GM18873 (cell line): ENCODE data around the gene CFAP221.

Experiments
- ATAC-seq: cut with Tn5 transposase; IDR thresholded peaks from one replicate; pipeline ENCODE4 v1.9.1; 2021; ENCODE audit warnings: mild to moderate bottlenecking, moderate library complexity, moderate number of reproducible peaks; ENCODE audit not compliant: unreplicated experiment, low FRiP score

Gene CFAP221

DNA sequence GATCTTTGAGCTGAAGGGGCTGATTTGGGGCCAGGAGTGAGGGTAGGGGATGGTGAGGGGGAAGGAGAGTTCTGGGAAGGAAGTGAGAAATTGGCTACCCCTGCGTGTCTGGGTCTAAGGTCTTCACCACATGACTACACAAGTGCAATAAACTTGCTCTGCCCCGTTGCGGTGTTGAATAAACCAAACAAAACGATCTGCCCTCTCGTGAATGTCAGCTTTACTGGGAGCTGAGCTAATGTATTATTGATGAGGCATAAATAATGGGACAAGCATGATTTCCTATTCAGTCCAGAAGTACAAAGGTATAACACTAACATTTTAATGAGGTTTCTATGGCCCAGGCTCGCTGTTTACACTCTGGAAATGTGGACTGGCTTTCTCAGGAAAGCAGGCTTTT, 8.0 kb upstream of the CFAP221 start:
- no peak for ATAC-seq

DNA sequence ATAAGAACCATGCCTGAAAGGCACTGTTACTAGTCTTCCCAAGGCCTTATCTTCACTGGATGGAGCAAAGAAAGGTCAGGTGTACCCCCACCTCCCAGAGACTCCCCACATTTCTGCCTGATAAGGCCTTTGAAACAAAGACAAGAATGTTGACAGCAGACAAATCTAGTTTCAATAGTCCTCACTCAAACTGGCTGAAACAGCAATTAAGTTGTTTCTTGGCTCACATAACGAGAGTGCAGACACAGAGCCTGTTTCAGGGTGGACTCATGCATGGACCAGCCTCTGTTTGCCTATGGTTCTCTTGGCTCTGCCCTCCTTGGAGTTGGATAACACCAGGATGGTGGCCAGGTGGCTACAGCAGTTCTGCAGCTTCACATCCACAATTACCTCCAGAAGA, 7.5 kb upstream of the CFAP221 start:
- ATAC-seq = no peak

DNA sequence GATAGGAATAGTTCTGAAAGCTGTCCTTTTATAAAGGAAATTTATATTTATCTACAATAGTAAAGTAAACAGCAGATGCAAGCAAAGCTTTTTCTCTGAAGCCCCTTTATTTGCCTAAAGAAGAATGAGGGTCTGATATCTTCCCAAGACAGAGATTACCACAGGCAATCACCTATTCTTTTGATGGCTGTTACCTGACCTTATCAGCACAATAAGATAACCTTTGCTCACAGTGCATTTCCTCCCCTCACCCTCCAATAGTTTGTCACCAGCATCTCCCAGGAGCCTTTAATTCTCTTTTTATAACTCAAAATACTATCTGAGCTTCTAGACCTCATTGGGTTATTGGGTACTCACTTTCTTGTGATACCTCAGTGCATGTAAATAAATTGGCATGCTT, 6.5 kb upstream of the CFAP221 start:
- no peak for ATAC-seq

DNA sequence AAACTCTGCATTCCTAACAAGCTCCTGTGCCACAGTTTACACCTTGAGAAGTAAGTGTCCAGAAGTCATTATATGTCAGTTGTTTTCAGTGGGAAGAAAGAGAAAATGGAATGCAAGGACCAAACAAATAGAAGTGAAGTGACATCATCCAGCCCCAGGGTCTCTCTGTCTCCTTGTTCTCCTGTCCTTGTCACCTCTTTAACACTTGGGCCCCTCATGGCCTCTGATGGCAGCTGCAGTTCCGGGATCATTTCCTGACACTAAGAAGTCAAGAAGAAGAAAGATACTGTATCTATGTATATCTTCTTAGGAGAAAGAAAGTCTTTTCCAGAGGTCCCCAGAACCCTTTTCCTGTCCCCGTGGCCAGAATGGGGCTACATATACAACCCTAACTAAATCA, 2.8 kb upstream of the CFAP221 start:
- ATAC-seq = no peak

DNA sequence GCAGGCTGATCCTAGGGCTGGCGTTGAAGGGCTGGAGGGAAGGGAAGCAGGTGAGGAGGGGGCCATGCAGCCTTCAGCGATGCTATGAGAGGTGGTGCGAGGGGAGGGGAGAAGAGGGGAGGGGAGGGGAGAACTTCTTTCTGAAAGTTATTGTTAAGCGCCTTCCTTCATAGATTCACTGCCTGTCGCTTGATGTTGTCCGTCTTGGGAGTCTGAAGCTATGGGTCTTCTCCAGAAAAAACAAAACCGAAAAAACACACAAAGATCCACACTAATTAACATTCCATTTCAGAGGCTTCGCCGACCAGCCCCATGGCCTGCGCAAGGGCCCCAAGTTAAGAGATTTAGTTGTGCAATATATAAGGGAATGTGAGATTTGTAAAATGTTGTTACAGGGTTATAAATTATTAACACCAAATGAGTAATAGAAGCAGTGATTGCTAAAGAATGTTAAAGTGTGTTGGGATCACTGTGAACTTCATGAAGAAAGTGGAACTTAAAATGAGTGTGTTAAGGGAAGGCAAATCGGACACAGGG, 758 bp downstream of the CFAP221 start:
- no peak for ATAC-seq

DNA sequence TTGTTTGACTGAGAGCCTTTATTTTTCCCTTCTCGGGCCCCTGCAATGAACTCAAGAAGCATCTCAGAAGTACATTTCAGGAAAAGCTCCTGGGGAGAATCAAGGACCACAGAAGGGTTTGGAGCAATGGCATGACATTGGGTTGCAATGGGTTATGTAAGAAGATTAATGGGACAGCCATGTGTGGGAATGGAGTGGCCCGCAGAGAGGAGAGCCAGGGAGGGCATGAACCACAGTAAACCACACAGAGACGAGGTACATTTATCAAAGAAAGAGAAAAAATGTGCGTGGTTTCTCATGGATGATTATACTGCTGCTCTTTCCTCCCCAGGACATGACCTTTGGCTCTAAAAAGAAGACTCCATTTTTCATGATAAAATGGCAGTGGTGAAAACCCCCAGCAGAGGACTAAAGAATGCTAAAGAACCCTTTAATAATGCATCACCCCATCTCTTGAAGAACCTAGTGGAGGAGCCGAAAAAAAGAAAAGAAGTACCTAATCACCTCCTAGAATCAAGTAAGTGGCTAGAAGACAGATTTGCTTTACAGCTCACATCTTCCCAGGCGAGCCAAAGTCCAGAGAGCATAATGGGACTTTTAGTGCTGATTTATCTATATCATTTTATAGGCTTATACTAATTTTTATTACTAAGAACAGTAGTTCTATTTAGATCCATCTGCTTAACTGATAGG, 1.7 kb downstream of the CFAP221 start:
- ATAC-seq = no peak

DNA sequence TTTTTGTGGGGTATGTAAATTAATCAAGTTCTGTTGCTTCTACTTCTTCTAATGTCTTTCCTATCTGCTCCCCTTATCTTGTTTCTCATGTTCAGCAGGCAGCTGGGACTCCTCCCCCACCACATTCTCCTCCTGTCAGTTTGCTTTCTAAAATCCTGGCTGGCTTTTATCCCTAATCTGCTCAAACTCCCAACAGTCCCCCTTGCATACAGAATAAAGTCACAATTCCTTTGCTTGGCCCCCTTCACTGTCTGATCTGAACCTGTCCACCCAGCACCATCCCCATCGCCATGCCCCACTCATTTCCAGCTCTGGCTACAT, 2.2 kb downstream of the CFAP221 start:
- ATAC-seq = no peak

DNA sequence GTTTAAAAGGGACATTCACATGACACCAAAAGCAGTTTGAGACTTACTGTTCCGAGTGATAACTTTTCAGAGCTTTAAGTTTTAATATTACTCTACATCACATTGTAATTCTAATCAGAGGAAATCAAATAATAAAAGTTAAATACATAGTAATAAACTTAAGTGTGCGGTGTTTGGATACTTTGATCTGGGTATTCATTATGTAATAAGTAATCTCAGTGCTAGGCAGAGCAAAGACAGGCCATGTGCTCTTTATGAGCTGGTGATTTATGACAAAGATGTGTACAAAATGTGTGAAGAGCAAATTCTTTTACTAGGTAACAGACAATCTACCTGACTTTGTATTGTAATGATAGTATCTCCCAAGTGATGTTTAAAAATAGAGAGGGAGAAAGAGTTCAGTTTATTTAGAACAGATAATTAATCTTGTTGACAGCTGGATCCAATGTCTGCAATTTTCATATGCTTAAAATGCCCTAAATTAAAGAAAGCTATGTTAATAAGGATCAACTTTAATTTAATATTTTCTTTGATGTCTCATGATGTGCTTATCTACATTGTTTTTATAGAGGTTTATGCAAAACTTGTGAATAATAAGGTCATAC, 4.4 kb downstream of the CFAP221 start:
- no peak for ATAC-seq

DNA sequence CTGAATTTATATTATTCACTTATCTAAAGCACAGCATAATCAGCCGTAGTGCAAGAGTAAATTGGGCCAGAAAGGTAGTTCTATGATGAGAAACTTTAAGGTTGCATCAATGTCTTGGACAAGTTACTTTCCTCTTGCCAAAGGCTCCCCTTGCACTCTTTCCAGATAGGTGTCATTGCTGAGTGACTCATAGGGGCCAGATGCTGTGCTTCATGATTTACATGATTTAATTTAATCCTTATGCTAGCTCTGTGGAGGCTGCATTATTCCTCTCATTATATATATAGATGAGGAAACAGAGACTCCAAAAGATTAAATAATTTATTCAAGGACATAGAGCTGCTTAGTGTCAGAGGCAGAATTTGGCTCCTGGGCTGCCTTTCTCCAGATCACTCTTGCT, 5.0 kb downstream of the CFAP221 start:
- ATAC-seq = no peak

DNA sequence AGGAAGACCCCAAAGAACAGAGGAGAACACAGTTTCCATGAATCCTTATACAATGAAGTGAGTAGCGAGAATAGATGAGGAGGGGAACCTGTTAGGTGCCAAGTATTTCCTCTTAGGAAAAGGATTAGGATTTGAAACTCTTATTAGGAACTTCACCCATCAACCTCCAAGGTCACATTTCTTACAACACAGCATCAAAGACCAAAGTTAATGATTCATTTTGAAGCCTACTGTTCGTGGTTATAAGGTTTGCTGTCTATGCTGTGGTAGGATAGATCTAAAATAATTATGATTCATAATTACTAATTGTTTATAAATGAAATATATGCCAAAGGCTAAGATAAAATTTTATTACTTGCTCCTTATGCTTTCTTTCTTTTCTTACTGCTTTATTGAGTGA, 6.1 kb downstream of the CFAP221 start:
- no peak for ATAC-seq

DNA sequence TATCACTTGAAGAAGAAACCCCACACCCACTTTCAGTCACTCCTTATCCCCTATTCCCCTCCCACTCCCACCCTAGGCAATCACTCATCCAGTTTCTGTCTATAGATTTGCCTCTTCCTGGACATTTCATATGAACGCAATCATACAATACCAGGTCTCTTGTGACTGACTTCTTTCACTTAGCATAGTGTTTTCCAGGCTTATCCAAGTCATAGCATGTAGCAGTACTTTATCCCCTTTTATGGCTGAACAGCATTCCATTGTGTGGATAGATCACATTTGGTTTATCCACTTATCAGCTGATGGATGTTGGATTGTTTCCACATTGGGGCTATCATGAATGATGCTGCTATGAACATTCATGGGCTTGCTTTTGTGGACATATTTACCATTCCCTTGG, 6.6 kb downstream of the CFAP221 start:
- no peak for ATAC-seq

DNA sequence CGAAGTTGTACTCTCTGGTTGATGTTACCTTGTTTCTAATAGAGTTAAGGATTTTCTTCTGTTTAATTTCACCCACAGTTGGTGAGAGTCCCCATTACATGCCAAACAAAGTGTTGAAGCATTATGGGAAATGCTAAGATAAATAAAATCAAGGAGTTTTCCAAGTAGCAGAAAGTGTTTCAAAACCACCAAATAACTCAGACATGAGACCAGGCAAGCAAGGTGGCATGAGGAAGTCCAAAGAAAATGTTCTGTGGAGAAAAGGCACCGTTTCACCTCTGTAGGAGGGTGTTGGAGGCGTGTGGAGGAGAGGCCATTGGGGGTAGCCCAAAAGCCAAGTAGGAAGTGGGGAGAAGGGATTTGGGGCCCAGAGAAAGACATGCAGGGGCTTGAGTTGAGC, 8.7 kb downstream of the CFAP221 start:
- no peak for ATAC-seq

DNA sequence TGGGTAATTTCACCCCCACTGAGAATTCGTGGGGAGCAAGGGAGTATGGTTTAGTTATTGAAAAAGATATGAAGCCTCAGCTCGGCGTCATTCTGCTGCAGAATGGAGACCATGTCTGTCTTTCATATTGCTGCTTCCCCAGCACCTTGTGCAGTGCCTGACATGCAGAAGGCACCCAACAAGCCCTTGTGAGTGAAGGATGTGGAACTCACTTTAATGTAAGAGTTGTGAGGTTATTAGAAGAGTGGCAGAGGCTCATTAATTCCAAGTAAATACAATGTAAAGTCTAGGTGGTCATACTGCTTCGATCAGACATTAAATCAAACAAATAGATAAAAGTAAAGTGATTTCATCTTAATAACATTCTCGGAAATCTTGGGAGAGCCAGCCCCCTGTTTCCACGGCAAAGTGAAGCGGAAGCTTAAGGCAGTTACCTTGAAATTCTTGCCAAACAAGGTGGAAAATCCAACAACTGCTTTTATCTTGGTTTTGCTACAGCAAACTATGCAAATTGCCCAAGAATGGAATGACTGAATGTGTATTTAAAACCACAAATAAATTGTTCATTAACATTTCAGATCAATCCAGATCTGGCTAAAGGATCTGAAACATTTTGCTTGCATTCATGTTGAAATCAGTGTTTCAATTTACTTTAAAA, 9.6 kb downstream of the CFAP221 start:
- ATAC-seq = no peak

DNA sequence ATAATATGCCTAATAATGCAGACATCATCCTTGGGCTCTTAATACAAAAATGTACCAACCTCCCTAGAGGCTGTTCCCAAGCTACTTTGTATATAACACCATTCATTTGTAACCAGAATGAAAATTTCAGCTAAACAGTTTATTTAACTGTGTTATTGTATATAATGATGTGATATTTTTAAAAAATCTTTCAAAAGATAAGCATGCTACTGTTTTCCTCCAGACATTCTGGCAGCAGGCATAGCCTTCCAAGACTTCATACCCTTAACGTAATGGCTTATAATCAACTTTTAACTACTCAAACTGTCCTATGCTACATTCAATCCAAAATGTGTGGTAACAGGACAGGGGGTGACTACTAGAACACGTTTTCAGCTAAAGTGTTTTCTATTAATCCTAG, 21.2 kb downstream of the CFAP221 start:
- no peak for ATAC-seq

DNA sequence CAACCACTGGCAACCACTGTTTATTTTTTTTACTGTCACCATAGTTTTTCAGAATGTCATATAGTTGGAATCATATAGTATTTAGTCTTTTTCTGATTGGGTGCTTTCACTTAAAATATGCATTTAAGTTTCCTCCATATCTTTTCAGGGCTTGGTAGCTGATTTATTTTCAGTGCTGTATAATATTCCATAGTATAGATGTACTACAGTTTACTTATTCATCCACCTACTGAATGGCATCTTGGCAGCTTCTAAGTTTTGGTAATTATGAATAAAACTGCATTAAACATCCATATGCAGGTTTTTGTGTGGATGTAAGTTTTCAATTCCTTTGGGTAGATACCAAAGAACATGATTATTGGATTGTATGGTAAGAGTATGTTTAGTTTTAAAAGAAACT, 23.0 kb downstream of the CFAP221 start:
- ATAC-seq = no peak

DNA sequence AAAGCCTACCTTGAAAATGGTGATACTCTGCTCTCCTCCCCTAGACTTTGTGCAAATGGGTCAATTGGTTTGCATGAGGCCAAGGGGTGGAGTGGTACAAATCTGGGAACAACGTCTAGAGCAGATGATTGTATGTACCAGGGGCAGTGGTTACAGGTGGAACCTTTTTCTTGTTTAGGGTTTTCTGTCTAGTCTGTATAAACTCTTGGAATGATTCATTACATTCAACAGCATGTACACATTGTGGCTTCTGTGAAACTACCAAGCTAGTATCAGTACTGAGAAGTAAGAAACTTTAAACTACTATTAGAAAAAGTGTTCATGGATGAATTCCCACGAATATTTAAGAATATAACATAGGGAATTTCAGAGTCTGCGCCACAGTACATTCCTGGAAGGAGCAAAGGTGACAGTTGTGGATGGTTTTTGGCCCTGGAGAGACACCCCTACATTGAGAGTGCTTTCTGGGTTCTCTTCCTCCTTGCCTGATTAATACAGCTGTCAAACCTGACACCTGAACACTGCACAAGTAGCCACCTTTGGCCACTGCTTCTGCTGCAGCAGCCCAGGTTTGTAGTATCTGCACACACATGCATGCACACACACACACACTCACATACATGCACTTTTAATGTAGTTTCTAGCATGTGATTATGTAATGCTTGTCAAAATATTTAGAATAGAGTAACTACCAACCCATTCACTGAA, 30.0 kb downstream of the CFAP221 start:
- peak; percentile 98 for ATAC-seq

DNA sequence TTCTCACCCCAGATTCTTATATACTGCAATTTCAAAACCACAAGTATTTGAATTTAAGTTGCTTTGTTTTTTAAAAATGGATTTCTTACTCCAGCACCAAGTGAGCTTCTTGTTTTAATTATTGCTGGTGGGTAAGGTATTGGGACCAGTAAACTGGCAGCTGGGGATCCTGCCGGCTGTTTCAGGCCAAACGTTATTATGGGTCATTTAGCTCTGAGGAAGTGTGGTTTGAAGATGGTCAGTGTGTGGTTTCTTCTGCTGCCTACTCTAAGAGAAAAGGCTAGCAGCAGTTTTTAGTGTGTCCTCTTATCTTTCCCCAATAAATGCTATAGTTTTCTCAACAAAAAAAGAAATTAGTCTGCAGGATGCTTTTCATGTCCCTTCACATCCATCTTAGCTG, 30.6 kb downstream of the CFAP221 start:
- ATAC-seq = no peak

DNA sequence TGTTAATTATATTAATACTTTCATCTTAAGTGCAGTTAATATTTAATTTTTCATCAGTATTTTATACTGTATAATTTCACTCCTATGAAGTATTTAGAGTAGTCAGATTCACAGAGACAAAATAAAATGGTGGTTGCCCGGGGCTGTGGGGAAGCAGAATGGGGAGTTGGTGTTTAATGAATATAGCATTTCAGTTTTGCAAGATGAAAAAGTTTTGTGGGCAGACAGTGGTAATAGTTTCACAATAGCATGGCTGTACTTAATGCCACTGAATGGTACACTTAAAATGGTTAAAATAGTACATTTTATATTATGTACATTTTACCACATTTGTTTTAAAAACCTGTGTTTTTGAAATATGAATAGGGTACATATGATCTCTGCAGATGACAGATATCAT, 31.2 kb downstream of the CFAP221 start:
- no peak for ATAC-seq

DNA sequence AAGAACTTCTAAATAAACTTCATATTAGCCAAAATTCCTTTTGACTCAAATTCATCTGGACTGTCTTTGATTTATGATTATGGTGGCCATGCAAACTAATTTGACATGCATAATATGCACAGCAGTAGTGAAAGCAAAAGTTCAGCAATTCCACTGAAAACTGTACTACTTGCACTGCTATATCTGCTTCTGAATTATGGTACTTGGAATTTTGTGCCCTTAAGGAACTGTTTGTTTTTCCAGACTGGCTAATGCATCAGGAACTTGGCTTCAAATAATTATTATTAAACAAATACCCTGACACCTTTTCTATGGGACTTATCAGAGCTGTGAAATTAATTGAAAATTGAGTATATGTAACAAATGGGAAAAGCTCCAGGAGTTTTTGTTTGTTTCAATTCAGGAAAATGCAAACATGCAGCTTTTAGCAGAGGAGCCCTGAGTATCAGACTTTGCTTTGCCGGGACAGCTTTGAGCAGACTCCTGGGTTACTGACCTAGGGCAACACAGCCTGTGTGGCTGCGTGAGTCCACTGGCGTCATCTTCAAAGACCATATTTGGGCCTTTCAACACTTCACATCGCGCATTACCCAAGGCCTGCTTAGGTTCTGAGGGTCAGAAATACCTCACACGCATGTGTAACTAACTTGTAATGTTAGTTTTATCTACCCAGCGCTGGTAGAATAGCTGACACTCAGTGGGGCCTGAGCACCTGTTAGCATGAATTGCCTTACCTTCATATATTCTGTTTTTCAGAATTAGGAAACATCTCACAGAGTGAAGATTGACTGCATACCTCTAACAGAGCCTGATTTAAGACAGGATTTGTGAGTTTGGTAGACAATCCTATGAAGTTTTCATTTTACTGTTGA, 35.4 kb downstream of the CFAP221 start:
- no peak for ATAC-seq

DNA sequence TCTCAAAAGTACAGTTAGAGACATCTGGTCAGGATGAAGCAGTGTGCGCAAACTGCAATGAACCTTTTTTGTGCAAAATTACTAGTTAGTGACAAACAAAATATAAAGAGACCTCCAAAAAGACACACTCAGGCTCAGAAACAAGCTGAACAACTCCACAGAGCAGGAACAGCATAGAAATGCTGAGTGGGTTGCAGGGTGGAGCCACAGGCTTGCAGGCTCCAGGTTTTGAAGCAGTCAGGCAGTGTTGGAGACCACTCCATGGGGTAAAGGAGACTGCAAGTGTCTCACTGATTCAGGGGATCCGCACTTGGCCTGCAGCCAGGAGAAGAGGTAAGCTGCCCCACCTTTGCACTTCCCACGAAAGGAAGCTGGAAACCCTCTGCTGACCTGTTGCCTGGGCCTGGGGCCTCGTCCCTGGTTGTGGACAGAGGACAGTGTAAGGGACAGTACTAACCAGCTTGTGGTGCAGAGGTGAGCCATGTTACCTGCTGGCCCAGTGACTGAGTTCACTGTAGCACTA, 36.4 kb downstream of the CFAP221 start:
- no peak for ATAC-seq
